Natural killer cell (primary cell): Measurements from ENCODE around the gene TTLL12. TPM values are rescaled to one million over a fixed set of nuclear protein-coding genes. Genes with fewer than 3 reads are reported as not detected.

Experiments used
- ATAC-seq, 3 donors: fragments of 150-1000 bp in 2 of 3; fragments of 200-7000 bp in 1 of 3; cut with Tn5 transposase; 1 replicate in 1 of 3; 2 replicates in 2 of 3; pipeline ENCODE4 v1.10.0; 2021; ENCODE audit warnings: mild to moderate bottlenecking in 2 of 3, moderate library complexity in 2 of 3
- DNase-seq, 2 donors: peaks; one replicate each; pipeline versions ENCODE4 v3.0.0 to v3.0.0-alpha.2; 2013 to 2021; ENCODE audit warnings: mixed read lengths in 1 of 2
- H3K27ac ChIP-seq: one replicate; pipeline ENCODE4 v1.5.1; 2013; ENCODE audit warnings: mild to moderate bottlenecking, low read length
- H3K27me3 ChIP-seq: one replicate; pipeline ENCODE4 v1.6.1; 2013; ENCODE audit warnings: low read length; ENCODE audit not compliant: control insufficient read depth, insufficient read depth
- H3K36me3 ChIP-seq: one replicate; pipeline ENCODE4 v1.6.1; 2013; ENCODE audit warnings: low read length; ENCODE audit not compliant: control insufficient read depth, insufficient read depth
- H3K4me1 ChIP-seq: one replicate; pipeline ENCODE4 v1.6.1; 2013; ENCODE audit warnings: low read length; ENCODE audit not compliant: control insufficient read depth, insufficient read depth
- H3K4me3 ChIP-seq: one replicate; pipeline ENCODE4 v1.5.1; 2013; ENCODE audit warnings: low read length
- H3K9me3 ChIP-seq: one replicate; pipeline ENCODE4 v1.6.1; 2013; ENCODE audit warnings: low read length; ENCODE audit not compliant: control insufficient read depth, insufficient read depth
- H3K27ac Mint-ChIP-seq, 2 donors: one replicate each; pipeline ENCODE4 v1.8.0; 2022; ENCODE audit warnings: mild to moderate bottlenecking in 2 of 2, mixed read lengths in 2 of 2, moderate library complexity in 1 of 2
- H3K27me3 Mint-ChIP-seq, 2 donors: one replicate each; pipeline ENCODE4 v1.8.0; 2022; ENCODE audit warnings: low read depth in 2 of 2, mixed read lengths in 2 of 2
- H3K36me3 Mint-ChIP-seq: one replicate; pipeline ENCODE4 v1.8.0; 2022; ENCODE audit warnings: mixed read lengths
- H3K4me1 Mint-ChIP-seq, 2 donors: one replicate each; pipeline ENCODE4 v1.8.0; 2022; ENCODE audit warnings: mixed read lengths in 2 of 2
- H3K4me3 Mint-ChIP-seq: one replicate; pipeline ENCODE4 v1.8.0; 2022; ENCODE audit warnings: mild to moderate bottlenecking, moderate library complexity, mixed read lengths
- H3K9me3 Mint-ChIP-seq, 2 donors: one replicate each; pipeline ENCODE4 v1.8.0; 2022; ENCODE audit warnings: mixed read lengths in 2 of 2
- WGBS: methylation state at CpG from one replicate; pipeline ENCODE4 v1.1.7; 2013; ENCODE audit warnings: missing lambda C conversion rate; ENCODE audit not compliant: insufficient coverage; 5-methylcytosine and 5-hydroxymethylcytosine counted together
- intact Hi-C: fragments of 100-400 bp; cut with micrococcal nuclease; formaldehyde crosslinking; loops from one replicate; pipeline ENCODE4 v1.14.2; 2022
- total RNA-seq, 4 donors: library from RNA; stranded (reverse); fragments of 120-200 nt in 1 of 4; gene quantifications; one replicate each; pipeline versions ENCODE4 v1.2.3 to v1.2.4, GENCODE V29; 2013 to 2022
- TF ChIP-seq, protein P1 (sequence below): fragments of 200-600 bp; IDR thresholded peaks from one replicate; pipeline ENCODE4 v1.8.0; 2022; ENCODE audit warnings: antibody characterized with exemption

TTLL12 gene
- total RNA-seq, 3 donors from 2014 or later (not counting 1 experiment from before 2014, with no cell fraction given), result 9.3 to 15.5 (median 13.7) TPM

DNA sequence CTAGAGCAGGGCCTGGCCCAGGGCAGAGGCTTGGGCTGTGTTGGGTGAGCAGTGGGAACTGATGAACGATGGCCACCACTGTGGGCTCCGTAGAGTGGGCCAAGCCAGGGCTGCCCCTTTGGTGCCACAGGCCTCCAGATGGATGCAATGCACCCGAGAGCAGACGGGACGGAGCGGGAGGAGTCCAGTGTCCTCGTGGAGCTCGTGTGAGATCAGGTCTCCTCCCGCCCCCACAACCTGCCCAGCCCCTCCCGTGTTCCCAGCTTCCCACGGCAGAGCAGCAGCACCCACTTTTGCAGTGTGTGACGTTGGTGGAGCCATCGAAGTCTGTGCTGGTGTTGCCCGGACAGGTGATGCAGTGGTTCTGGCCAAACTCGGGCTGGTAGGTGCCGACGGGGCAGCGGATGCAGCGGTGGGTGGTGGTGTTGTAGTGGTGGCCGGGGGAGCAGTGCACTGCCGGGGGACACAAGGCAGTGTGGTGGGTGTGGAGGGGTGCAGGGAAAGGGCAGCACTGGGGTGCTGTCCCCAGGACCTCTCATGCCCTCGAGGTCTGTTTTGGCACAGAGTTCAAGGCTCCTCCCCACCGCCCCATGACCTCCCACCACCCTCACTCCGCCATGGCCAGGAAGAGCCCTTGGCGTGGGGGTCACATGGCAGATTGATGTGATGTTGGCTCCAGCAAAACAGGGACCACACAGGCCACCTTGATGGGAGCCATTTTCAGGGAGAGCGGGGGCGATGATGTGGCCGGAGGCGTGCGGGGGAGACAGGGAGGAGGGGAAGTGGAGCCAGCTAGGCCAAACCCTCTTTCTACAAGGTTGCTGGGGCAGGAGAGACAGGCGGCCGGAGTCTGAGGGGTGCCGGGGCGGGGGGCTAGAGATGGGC lies 23.9 kb upstream of the TTLL12 start:
- no peaks in the 10 kb centered on the region for H3K36me3 ChIP-seq
- Mint-ChIP-seq H3K4me1 (peaks cover 0 to 16% of the 10 kb centered on the region in 2 donors), H3K36me3 (no peaks in the 10 kb centered on the region), H3K27me3 (peaks cover 0 to 4% of the 10 kb centered on the region in 2 donors), H3K27ac (no peak overlapping the region), H3K9me3 (no peaks in the 10 kb centered on the region), H3K4me3 (no peak overlapping the region)
- TF ChIP-seq, protein P1, sequence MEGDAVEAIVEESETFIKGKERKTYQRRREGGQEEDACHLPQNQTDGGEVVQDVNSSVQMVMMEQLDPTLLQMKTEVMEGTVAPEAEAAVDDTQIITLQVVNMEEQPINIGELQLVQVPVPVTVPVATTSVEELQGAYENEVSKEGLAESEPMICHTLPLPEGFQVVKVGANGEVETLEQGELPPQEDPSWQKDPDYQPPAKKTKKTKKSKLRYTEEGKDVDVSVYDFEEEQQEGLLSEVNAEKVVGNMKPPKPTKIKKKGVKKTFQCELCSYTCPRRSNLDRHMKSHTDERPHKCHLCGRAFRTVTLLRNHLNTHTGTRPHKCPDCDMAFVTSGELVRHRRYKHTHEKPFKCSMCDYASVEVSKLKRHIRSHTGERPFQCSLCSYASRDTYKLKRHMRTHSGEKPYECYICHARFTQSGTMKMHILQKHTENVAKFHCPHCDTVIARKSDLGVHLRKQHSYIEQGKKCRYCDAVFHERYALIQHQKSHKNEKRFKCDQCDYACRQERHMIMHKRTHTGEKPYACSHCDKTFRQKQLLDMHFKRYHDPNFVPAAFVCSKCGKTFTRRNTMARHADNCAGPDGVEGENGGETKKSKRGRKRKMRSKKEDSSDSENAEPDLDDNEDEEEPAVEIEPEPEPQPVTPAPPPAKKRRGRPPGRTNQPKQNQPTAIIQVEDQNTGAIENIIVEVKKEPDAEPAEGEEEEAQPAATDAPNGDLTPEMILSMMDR, result no peak
- no peak for DNase-seq
- H3K4me3 ChIP-seq, result no peak overlapping the region
- no peaks in the 10 kb centered on the region for H3K27me3 ChIP-seq
- intact Hi-C loops, result no loop called here
- WGBS, result 89% methylated on average over 34 of the region's 34 CpGs
- peaks cover 1% of the 10 kb centered on the region for H3K9me3 ChIP-seq
- no peak for ATAC-seq
- H3K27ac ChIP-seq, result no peak overlapping the region
- peaks cover 13% of the 10 kb centered on the region for H3K4me1 ChIP-seq

DNA sequence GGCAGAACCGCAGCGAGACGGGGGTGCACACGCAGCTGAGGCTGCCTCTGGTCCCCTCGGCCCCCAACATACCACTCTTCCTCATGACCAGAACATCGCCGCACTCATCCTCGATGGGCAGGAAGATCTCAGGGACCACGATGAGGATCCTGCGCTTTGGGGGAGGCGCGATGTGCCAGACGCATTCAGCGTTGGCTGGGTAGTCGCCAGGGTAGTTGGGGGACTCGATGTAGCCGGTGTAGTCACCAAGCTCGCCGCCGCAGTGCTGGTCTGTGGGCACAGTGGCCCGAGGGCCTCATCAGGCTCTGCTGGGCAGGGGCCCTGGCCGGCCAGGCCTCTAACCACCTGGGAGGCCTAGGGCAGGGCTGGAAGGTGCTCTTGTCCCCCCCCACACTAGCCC lies 23.0 kb upstream of the TTLL12 start:
- no peak overlapping the region for H3K4me3 Mint-ChIP-seq
- 90% methylated on average over 22 of the region's 22 CpGs for WGBS
- Histone ChIP-seq H3K36me3 (no peaks in the 10 kb centered on the region), H3K27ac (no peak overlapping the region), H3K4me3 (no peak overlapping the region), H3K4me1 (peaks cover 18% of the 10 kb centered on the region), H3K9me3 (peaks cover 8% of the 10 kb centered on the region), H3K27me3 (no peaks in the 10 kb centered on the region)
- no peaks in the 10 kb centered on the region for H3K27me3 Mint-ChIP-seq
- no peaks in the 10 kb centered on the region for H3K9me3 Mint-ChIP-seq
- no peak overlapping the region for H3K27ac Mint-ChIP-seq
- peaks cover 0 to 21% of the 10 kb centered on the region in 2 donors for H3K4me1 Mint-ChIP-seq
- intact Hi-C loops, result no loop called here
- DNase-seq (no peak), ATAC-seq (no peak)
- no peaks in the 10 kb centered on the region for H3K36me3 Mint-ChIP-seq
- TF ChIP-seq, protein P1, result no peak

DNA sequence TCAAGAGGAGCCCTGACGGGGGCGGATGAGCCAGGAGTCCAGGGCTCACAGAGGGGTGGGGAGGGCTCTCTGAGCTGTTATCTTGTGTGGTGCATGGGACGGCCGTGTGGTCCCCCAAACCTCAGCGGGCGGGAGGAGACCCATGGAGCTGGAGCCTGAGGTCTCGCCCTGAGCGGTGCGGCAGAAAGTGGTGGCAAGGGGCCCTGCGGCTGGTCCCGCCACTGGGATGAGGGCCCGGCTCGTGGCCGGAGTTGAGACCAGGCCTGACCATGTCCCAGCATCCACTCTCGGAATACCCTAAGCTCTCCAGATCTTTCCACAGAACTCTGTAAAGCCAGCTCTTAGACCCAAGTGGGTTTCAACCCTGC lies 22.6 kb upstream of the TTLL12 start:
- Mint-ChIP-seq H3K27ac (no peak overlapping the region), H3K4me1 (peaks cover 0 to 21% of the 10 kb centered on the region in 2 donors), H3K36me3 (no peaks in the 10 kb centered on the region), H3K27me3 (no peaks in the 10 kb centered on the region), H3K4me3 (no peak overlapping the region), H3K9me3 (no peaks in the 10 kb centered on the region)
- 85% methylated on average over 15 of the region's 15 CpGs for WGBS
- H3K9me3 ChIP-seq, result peaks cover 8% of the 10 kb centered on the region
- TF ChIP-seq, protein P1, result no peak
- no peaks in the 10 kb centered on the region for H3K36me3 ChIP-seq
- H3K4me1 ChIP-seq, result peaks cover 22% of the 10 kb centered on the region
- no peak overlapping the region for H3K4me3 ChIP-seq
- no peak overlapping the region for H3K27ac ChIP-seq
- no peak for ATAC-seq
- no peak for DNase-seq
- intact Hi-C loops, result no loop called here
- no peaks in the 10 kb centered on the region for H3K27me3 ChIP-seq
